ENCODE results near the gene CBX6.

The CBX6 gene

DNA sequence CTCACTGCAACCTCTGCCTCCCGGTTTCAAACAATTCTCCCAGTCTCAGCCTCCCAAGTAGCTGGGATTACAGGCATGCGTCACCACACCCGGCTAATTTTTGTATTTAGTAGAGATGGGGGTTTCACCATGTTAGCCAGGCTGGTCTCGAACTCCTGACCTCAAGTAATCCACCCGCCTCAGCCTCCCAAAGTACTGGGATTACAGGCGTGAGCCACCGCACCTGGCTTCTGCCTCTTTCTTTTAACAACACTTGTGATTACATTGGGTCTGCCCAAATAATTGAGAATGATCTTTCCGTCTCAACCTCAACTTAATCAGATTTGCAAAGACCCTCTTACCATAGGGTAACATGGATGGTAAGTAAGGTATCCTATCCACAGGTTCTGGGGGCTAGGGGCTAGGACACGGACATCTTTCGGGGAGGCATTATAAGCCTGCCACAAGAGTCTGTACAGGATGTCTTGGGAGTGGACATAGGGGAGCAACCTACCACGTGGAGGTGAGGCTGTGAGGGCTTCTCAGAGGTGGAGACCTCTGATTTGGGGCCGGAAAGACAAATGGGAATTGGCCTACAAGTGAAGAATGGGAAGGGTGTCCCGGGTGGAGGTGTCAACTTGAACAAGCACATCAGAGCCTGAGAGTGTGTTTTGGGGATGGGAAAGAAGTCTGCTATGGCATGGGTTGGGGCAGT is 2.7 kb upstream of the CBX6 start:
- H3K4me2 ChIP-seq = no peak overlapping the region
- H4K20me1 ChIP-seq = peaks cover 18% of the 10 kb centered on the region
- H3K27ac ChIP-seq = no peak overlapping the region
- H3K9me3 ChIP-seq = no peaks in the 10 kb centered on the region
- H3K4me3 ChIP-seq = no peak overlapping the region
- H3K4me1 ChIP-seq = peaks cover 36% of the 10 kb centered on the region
- peaks cover 6% of the 10 kb centered on the region; the same call in 1 of the 2 replicates for H3K27me3 ChIP-seq
- no peak for TF ChIP-seq Cebpa-rat (IDR thresholded peaks at IDR 0.05)
- H3K36me3 ChIP-seq = peaks cover 4% of the 10 kb centered on the region
- H3K9ac ChIP-seq = no peak overlapping the region

GRCh38 chr22:38873469-38874411 is 1.7 kb upstream of the CBX6 start:
- Histone ChIP-seq H3K9ac (no peak overlapping the region), H3K4me2 (peak overlapping the region; percentile 93), H3K4me1 (peaks cover 36% of the 10 kb centered on the region), H4K20me1 (peaks cover 27% of the 10 kb centered on the region), H3K27ac (no peak overlapping the region), H3K4me3 (no peak overlapping the region), H3K9me3 (no peaks in the 10 kb centered on the region), H3K27me3 (peaks cover 6% of the 10 kb centered on the region; the same call in 1 of the 2 replicates), H3K36me3 (peaks cover 10% of the 10 kb centered on the region)
- TF ChIP-seq Cebpa-rat (IDR thresholded peaks at IDR 0.05) = no peak

- H3K4me3 ChIP-seq = peak overlapping the region; percentile 77
- peaks cover 36% of the 10 kb centered on the region for H4K20me1 ChIP-seq
- peak overlapping the region; percentile 75 for H3K27ac ChIP-seq
- peaks cover 6% of the 10 kb centered on the region; the same call in 1 of the 2 replicates for H3K27me3 ChIP-seq
- H3K9ac ChIP-seq = peak overlapping the region; percentile 91
- TF ChIP-seq Cebpa-rat (IDR thresholded peaks at IDR 0.05) = no peak
- H3K4me1 ChIP-seq = peaks cover 45% of the 10 kb centered on the region
- peak overlapping the region; percentile 93 for H3K4me2 ChIP-seq
- no peaks in the 10 kb centered on the region for H3K9me3 ChIP-seq
- peaks cover 18% of the 10 kb centered on the region for H3K36me3 ChIP-seq
These were observed 824 bp upstream of the CBX6 start for GRCh38 chr22:38872831-38873248.

DNA sequence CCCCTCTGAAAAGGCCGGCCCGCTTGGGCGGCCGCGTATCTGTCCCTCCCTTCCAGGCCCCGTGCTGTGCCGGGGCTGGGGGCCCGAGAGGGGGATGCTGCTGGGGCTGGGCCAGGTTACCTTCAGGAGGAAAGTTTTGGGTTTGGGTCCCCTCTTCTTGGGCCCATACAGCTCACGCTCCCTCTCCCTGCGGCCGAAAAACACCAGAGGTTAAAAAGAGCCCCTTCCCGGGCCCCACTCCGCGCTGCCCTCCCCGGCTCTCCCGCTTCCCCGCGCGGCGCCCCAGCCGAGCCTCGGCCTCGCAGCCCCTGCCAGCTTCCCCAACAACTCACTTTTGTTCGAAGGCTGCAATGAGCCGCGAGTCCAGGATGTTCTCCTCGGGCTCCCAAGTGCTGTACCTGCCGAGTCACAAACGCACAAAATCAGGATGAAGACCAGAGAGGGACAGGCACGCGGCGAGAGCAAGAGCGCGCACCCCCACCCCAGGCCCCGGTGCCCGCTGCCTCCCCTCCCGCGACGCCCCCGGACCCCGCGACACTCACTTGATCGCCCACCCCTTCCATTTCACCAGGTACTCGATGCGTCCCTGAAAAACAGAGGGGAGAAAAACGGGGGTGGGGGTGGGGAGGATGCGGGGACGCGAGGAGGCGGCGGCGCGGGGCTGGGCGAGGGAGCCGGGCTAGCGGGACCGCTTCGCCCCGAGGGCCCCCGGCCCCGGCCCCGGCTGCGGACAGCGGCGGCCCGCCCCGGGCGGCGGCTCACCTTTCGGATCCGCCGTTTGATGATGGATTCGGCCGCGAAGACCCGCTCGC is 450 bp downstream of the CBX6 start:
- Histone ChIP-seq H3K4me2 (peak overlapping the region; percentile 92), H3K4me1 (peaks cover 50% of the 10 kb centered on the region), H4K20me1 (peaks cover 47% of the 10 kb centered on the region), H3K9ac (peak overlapping the region; percentile 91), H3K27me3 (peaks cover 6% of the 10 kb centered on the region; the same call in 1 of the 2 replicates), H3K36me3 (peaks cover 31% of the 10 kb centered on the region), H3K4me3 (peak overlapping the region; percentile 77), H3K27ac (peak overlapping the region; percentile 85), H3K9me3 (no peaks in the 10 kb centered on the region)
- TF ChIP-seq Cebpa-rat (IDR thresholded peaks at IDR 0.05) = no peak

- Histone ChIP-seq H4K20me1 (peaks cover 54% of the 10 kb centered on the region), H3K27ac (peak overlapping the region; percentile 85), H3K36me3 (peaks cover 38% of the 10 kb centered on the region), H3K4me1 (peaks cover 51% of the 10 kb centered on the region), H3K9ac (peak overlapping the region; percentile 91), H3K4me3 (peak overlapping the region; percentile 77), H3K4me2 (peak overlapping the region; percentile 92), H3K9me3 (no peaks in the 10 kb centered on the region), H3K27me3 (peaks cover 6% of the 10 kb centered on the region; the same call in 1 of the 2 replicates)
- TF ChIP-seq Cebpa-rat (IDR thresholded peaks at IDR 0.05) = no peak
These were observed 1.1 kb downstream of the CBX6 start for GRCh38 chr22:38870791-38871359.

DNA sequence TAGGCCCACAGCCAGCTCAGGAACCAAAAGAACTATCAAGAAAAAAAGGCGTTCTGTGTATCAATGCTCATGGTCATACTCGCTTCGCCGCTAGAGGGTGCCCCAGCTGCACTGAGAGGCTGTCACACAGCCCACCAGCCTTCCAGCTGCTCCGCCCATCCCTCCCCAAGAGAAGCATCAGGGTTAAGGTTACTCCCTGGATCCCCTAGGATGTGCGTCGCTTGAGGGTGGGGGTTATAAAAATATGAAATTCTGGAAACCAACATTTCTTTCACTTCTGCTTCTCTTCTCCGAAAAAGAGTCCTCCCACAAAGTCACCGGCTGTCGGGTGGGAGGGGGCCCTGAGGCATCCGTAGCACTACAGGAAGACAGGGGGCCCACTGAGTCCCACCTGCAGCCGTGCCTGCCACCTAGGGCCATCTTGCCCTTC is 1.7 kb downstream of the CBX6 start:
- no peaks in the 10 kb centered on the region for H3K9me3 ChIP-seq
- 0 out of 2 replicates have a peak overlapping the region, but pooled peaks have one; percentile 14 for H3K27ac ChIP-seq
- H4K20me1 ChIP-seq = peaks cover 59% of the 10 kb centered on the region
- peak overlapping the region; percentile 91; the same call in 1 of the 2 replicates for H3K9ac ChIP-seq
- H3K4me3 ChIP-seq = peak overlapping the region; percentile 77
- peaks cover 6% of the 10 kb centered on the region; the same call in 1 of the 2 replicates for H3K27me3 ChIP-seq
- H3K4me2 ChIP-seq = peak overlapping the region; percentile 92
- TF ChIP-seq Cebpa-rat (IDR thresholded peaks at IDR 0.05) = no peak
- H3K4me1 ChIP-seq = peaks cover 56% of the 10 kb centered on the region
- peaks cover 43% of the 10 kb centered on the region for H3K36me3 ChIP-seq

DNA sequence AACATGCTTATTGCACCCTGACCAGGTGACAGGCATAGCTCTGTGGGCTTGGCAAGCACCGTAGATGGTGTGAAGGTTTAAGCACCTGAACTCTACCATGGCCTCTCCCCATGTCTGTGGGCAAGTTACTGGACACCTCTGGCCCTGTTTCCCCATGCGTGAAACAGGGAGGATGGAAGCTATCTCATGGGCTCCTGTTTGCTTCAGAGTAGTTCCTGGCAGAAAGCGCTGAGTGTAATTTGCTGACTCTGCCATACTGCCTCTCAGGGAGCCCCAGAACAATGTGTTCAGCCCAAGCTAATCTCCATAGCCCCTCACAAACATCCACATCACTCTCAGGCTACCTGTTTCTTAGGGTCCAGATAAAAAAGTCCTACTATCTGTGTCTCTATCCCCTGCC is 2.4 kb downstream of the CBX6 start:
- H3K27ac ChIP-seq = peak overlapping the region; percentile 14; the same call in 1 of the 2 replicates
- H3K36me3 ChIP-seq = peaks cover 50% of the 10 kb centered on the region
- H4K20me1 ChIP-seq = peaks cover 66% of the 10 kb centered on the region

GRCh38 chr22:38868886-38869381 is 3.1 kb downstream of the CBX6 start:
- TF ChIP-seq Cebpa-rat (IDR thresholded peaks at IDR 0.05) = no peak
- Histone ChIP-seq H4K20me1 (peaks cover 73% of the 10 kb centered on the region), H3K4me2 (peak overlapping the region; percentile 92)

More for the DNA sequence above, 2.4 kb downstream of the CBX6 start:
- H3K9ac ChIP-seq = peak overlapping the region; percentile 50; the same call in 1 of the 2 replicates
- peaks cover 63% of the 10 kb centered on the region for H3K4me1 ChIP-seq
- peak overlapping the region; percentile 77 for H3K4me3 ChIP-seq
- peak overlapping the region; percentile 92 for H3K4me2 ChIP-seq
- no peaks in the 10 kb centered on the region for H3K9me3 ChIP-seq
- H3K27me3 ChIP-seq = peaks cover 6% of the 10 kb centered on the region; the same call in 1 of the 2 replicates
- TF ChIP-seq Cebpa-rat (IDR thresholded peaks at IDR 0.05) = no peak

More at GRCh38 chr22:38868886-38869381, 3.1 kb downstream of the CBX6 start:
- peak overlapping the region; percentile 21; the same call in 1 of the 2 replicates for H3K9ac ChIP-seq
- peaks cover 55% of the 10 kb centered on the region for H3K36me3 ChIP-seq
- H3K27me3 ChIP-seq = peaks cover 6% of the 10 kb centered on the region; the same call in 1 of the 2 replicates
- peaks cover 70% of the 10 kb centered on the region for H3K4me1 ChIP-seq
- H3K4me3 ChIP-seq = no peak overlapping the region
- H3K27ac ChIP-seq = peak overlapping the region; percentile 49
- H3K9me3 ChIP-seq = no peaks in the 10 kb centered on the region

All from BLaER1 (cell line).